ENCODE data around the gene CDH11. TPM values are rescaled to one million over a fixed set of nuclear protein-coding genes. Genes with fewer than 3 reads are reported as not detected.

Gene CDH11
- total RNA-seq, 1 experiment from 2014 or later, result 0.64 TPM

DNA sequence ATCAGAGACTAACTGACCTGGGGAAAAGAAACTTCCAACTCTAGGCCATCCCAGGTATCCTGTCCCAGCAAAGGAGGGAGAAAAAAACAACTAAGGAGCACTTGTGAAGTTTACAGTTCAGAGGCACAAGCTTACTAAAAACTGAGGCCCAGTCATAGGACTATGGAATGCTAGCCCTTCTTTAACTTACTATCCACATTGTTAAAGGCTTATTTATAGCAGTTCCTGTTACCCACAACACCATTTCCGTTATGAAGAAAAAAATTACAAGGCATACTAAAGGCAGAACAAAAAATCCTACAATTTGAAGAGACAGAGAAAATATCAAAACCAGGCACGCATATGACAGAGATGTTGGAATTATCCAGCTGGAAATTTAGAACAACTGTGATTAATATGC is 159.1 kb downstream of the CDH11 start:
- no peaks in the 10 kb centered on the region for H3K4me1 ChIP-seq (ENCODE audit: control insufficient read depth, insufficient read depth, low read length)
- no peak for DNase-seq (ENCODE audit: low read depth, low spot score)
- ChIA-PET CTCF (no interaction called here), POLR2A (no interaction called here)
- no peaks in the 10 kb centered on the region for H3K9me3 ChIP-seq (ENCODE audit: control insufficient read depth, insufficient read depth, low read depth, low read length)
- TF ChIP-seq SIN3A (IDR thresholded peaks at IDR 0.05; ENCODE audit: borderline replicate concordance, insufficient read depth, low read depth, low read length) (no peak), TCF7L2 (IDR thresholded peaks at IDR 0.05; ENCODE audit: low read depth, low read length) (no peak), POLR2AphosphoS5 (IDR thresholded peaks at IDR 0.05; ENCODE audit: low read depth, low read length) (no peak)
- TF ChIP-seq, protein P1, sequence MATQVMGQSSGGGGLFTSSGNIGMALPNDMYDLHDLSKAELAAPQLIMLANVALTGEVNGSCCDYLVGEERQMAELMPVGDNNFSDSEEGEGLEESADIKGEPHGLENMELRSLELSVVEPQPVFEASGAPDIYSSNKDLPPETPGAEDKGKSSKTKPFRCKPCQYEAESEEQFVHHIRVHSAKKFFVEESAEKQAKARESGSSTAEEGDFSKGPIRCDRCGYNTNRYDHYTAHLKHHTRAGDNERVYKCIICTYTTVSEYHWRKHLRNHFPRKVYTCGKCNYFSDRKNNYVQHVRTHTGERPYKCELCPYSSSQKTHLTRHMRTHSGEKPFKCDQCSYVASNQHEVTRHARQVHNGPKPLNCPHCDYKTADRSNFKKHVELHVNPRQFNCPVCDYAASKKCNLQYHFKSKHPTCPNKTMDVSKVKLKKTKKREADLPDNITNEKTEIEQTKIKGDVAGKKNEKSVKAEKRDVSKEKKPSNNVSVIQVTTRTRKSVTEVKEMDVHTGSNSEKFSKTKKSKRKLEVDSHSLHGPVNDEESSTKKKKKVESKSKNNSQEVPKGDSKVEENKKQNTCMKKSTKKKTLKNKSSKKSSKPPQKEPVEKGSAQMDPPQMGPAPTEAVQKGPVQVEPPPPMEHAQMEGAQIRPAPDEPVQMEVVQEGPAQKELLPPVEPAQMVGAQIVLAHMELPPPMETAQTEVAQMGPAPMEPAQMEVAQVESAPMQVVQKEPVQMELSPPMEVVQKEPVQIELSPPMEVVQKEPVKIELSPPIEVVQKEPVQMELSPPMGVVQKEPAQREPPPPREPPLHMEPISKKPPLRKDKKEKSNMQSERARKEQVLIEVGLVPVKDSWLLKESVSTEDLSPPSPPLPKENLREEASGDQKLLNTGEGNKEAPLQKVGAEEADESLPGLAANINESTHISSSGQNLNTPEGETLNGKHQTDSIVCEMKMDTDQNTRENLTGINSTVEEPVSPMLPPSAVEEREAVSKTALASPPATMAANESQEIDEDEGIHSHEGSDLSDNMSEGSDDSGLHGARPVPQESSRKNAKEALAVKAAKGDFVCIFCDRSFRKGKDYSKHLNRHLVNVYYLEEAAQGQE (IDR thresholded peaks at IDR 0.05; ENCODE audit: insufficient read depth in 1 of 2, low read depth in 2 of 2, low read length in 1 of 2), result no peak
- TF ChIP-seq, protein P2, sequence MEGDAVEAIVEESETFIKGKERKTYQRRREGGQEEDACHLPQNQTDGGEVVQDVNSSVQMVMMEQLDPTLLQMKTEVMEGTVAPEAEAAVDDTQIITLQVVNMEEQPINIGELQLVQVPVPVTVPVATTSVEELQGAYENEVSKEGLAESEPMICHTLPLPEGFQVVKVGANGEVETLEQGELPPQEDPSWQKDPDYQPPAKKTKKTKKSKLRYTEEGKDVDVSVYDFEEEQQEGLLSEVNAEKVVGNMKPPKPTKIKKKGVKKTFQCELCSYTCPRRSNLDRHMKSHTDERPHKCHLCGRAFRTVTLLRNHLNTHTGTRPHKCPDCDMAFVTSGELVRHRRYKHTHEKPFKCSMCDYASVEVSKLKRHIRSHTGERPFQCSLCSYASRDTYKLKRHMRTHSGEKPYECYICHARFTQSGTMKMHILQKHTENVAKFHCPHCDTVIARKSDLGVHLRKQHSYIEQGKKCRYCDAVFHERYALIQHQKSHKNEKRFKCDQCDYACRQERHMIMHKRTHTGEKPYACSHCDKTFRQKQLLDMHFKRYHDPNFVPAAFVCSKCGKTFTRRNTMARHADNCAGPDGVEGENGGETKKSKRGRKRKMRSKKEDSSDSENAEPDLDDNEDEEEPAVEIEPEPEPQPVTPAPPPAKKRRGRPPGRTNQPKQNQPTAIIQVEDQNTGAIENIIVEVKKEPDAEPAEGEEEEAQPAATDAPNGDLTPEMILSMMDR (IDR thresholded peaks at IDR 0.05), result no peak
- no peaks in the 10 kb centered on the region for H3K36me3 ChIP-seq (ENCODE audit: control insufficient read depth, insufficient read depth, low read length)
- H3K27me3 ChIP-seq (ENCODE audit: control insufficient read depth, insufficient read depth, low read length), result no peaks in the 10 kb centered on the region
- BruUV-seq (replicated peaks), result no TSS peak
- intact Hi-C loops (cut with micrococcal nuclease; ENCODE audit: unreplicated experiment) (no loop called here), in situ Hi-C loops (cut with HindIII; ENCODE audit: low pct_unique_long_range_greater_than_20kb, low sequenced_read_pairs) (no loop called here)
- no peak overlapping the region for H3K4me3 ChIP-seq (ENCODE audit: low read depth in 2 of 2, low read length in 2 of 2)
- ATAC-seq, result no peak
- no peak overlapping the region for H3K27ac ChIP-seq (ENCODE audit: low read length)

DNA sequence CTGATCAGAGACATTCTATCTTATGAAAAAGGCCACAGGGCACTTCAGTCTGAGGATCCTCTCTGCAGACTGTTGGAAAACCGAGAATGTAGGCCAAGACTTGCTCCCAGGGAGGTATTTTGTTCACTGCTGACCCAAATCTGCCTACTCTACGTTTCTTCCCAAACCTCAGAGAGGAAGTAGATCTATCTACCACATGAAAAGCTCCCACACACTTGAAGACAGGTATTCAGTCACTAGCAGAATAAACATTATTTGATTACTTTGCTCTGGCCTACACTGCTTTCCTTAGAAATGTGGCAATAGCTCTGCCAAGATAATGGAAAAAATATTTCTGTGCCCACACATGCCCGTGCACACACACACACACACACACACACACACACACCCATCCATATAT is 164.6 kb downstream of the CDH11 start:
- TF ChIP-seq TCF7L2 (IDR thresholded peaks at IDR 0.05; ENCODE audit: low read depth, low read length), result no peak
- no peak for TF ChIP-seq SIN3A (IDR thresholded peaks at IDR 0.05; ENCODE audit: borderline replicate concordance, insufficient read depth, low read depth, low read length)
- TF ChIP-seq POLR2AphosphoS5 (IDR thresholded peaks at IDR 0.05; ENCODE audit: low read depth, low read length), result no peak
- TF ChIP-seq, protein P2 (IDR thresholded peaks at IDR 0.05), result no peak
- TF ChIP-seq, protein P1 (IDR thresholded peaks at IDR 0.05; ENCODE audit: insufficient read depth in 1 of 2, low read depth in 2 of 2, low read length in 1 of 2), result no peak
- POLR2A ChIA-PET, result no interaction called here
- Histone ChIP-seq H3K27ac (ENCODE audit: low read length) (no peak overlapping the region), H3K4me3 (ENCODE audit: low read depth in 2 of 2, low read length in 2 of 2) (no peak overlapping the region), H3K27me3 (ENCODE audit: control insufficient read depth, insufficient read depth, low read length) (no peaks in the 10 kb centered on the region), H3K36me3 (ENCODE audit: control insufficient read depth, insufficient read depth, low read length) (no peaks in the 10 kb centered on the region), H3K9me3 (ENCODE audit: control insufficient read depth, insufficient read depth, low read depth, low read length) (no peaks in the 10 kb centered on the region), H3K4me1 (ENCODE audit: control insufficient read depth, insufficient read depth, low read length) (no peaks in the 10 kb centered on the region)
- ATAC-seq, result no peak
- intact Hi-C loops (cut with micrococcal nuclease; ENCODE audit: unreplicated experiment), result no loop called here
- no TSS peak for BruUV-seq (replicated peaks)
- in situ Hi-C loops (cut with HindIII; ENCODE audit: low pct_unique_long_range_greater_than_20kb, low sequenced_read_pairs), result no loop called here
- CTCF ChIA-PET, result no interaction called here
- no peak for DNase-seq (ENCODE audit: low read depth, low spot score)
